VCaP (cell line): Measurements from ENCODE around the gene KIAA0753.
A peak's percentile ranks its signal among the peaks of the same experiment; 100 is the strongest.

Experiments used
- H3K27ac ChIP-seq: fragments of 450-650 bp; 2 replicates; pipeline ENCODE4 v1.5.1; 2017
- TF ChIP-seq, protein P1 (sequence below): fragments of 450-650 bp; conservative IDR thresholded peaks from 2 replicates; pipeline ENCODE4 v1.5.1; 2017; ENCODE audit warnings: mild to moderate bottlenecking, moderate library complexity

KIAA0753 gene

DNA sequence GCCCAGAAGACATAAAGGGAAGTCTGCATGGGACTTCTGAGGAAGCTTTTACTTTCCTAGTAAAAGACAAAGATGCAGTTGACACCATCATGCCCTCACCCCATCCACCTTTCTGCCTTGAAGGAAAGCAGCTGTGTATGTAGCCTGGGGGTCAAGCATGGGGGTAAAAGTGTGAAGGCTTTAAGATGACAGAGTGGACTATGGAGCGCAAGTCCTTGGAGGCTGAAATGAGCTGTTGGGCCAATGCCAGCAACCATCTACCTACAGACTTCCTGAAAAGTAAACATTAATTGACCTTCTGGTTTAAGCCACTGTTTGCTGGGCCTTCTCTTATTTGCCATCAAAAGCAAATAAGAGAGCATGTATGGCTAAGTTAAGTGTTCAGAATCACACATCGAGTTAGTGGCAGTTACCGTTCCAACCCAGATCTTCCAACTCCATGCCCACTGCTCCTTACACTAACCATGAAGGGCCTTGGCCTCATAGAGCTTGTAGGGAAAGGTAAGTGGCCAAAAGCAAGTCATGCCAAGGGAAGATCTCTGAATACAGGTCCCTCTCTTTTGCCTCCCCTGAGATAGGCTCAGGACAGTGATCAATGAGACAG is 42.7 kb upstream of the KIAA0753 start:
- TF ChIP-seq, protein P1, sequence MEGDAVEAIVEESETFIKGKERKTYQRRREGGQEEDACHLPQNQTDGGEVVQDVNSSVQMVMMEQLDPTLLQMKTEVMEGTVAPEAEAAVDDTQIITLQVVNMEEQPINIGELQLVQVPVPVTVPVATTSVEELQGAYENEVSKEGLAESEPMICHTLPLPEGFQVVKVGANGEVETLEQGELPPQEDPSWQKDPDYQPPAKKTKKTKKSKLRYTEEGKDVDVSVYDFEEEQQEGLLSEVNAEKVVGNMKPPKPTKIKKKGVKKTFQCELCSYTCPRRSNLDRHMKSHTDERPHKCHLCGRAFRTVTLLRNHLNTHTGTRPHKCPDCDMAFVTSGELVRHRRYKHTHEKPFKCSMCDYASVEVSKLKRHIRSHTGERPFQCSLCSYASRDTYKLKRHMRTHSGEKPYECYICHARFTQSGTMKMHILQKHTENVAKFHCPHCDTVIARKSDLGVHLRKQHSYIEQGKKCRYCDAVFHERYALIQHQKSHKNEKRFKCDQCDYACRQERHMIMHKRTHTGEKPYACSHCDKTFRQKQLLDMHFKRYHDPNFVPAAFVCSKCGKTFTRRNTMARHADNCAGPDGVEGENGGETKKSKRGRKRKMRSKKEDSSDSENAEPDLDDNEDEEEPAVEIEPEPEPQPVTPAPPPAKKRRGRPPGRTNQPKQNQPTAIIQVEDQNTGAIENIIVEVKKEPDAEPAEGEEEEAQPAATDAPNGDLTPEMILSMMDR: no peak
- no peak overlapping the region for H3K27ac ChIP-seq

DNA sequence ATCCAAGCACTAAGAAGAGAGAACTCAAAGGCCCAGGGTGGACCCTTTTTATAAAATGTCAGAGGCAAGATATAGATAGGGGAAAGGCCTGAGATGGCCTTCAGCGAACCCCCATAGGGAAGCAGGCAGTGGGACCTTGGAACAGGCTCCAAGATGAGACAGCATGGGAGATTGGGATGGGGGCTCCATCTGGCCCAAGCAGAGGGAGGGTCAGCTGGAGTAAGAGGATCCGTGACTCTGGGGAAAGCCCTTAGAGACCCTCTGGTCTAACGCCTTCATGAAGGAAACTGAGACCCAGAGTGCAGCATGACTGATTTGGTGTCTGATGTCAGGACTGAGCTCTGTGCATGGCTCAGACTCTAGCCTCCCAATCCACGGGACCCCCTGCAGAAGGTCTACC is 41.8 kb upstream of the KIAA0753 start:
- H3K27ac ChIP-seq: no peak overlapping the region
- TF ChIP-seq, protein P1: no peak

DNA sequence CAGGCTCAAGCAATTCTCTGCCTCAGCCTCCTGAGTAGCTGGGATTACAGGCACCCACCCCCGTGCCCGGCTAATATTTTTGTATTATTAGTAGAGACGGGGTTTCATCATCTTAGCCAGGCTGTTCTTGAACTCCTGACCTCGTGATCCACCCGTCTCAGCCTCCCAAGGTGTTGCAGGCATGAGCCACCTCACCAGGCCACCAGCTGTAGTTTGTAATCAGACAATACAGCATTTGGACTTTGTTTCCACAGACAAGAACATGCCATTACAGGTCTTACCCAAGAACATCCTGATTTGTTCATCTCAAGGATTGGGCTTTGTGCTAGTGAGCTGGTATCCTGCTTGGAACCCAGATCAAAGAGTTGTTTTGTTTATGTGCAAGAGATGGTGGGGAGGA is 41.2 kb upstream of the KIAA0753 start:
- peak overlapping the region; percentile 26 for H3K27ac ChIP-seq
- TF ChIP-seq, protein P1: no peak

DNA sequence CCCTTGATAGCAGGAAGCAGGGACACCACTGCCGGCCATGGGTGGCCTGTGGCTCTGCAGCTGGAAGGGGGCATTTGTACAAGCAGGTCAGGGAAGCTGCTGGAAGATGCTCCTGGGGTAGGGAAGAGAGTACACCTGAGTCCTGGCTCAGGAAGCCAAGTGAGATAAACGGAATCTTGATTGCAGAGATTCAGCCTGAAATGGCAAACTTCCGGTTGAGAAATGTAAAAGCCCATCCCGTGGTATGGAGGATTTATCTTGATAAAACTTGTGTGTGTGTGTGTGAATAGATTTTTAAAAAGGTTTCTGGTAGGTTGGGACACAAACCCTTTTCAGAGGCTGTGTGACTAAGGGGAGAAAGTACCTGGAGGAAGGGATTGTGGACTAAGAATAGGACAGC is 40.7 kb upstream of the KIAA0753 start:
- peak overlapping the region; percentile 26 for H3K27ac ChIP-seq
- TF ChIP-seq, protein P1: no peak

DNA sequence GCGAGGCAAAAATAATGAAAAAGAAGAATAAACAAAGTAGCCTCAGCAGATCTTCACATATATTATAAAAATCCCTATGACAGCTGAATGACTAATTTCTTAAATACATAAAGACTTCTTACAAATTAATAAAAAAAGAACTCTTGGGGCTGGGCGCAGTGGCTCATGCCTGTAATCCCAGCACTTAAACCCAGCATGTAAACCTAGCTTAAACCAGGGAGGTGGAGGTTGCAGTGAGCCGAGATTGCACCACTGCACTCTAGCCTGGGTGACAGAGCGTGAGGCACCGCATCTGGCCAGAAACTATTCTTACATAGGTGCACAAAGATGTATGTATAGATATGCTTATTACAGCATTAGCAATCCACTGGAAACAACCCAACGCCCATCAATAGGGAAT is 38.7 kb upstream of the KIAA0753 start:
- TF ChIP-seq, protein P1: no peak
- H3K27ac ChIP-seq: no peak overlapping the region

DNA sequence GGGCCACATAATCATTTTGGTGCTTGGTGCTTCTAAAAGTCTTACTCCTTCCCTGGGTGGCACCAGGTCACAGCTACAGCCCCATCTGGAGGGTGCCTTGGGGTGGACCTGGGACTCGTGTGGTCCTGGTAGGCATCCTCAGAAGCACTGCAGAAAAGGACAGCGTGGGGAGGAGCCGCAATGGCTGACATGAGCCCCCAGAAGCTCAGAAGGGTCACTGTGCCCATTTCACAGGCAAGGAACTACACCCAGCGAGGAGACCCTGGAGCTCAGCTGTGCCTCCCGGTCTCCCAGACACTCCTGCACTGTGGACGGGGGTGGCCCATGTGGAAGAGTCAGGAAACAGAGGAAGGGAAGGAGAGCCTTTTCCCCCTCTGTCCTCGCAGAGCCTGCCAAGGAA is 37.4 kb upstream of the KIAA0753 start:
- no peak overlapping the region for H3K27ac ChIP-seq
- TF ChIP-seq, protein P1: no peak

DNA sequence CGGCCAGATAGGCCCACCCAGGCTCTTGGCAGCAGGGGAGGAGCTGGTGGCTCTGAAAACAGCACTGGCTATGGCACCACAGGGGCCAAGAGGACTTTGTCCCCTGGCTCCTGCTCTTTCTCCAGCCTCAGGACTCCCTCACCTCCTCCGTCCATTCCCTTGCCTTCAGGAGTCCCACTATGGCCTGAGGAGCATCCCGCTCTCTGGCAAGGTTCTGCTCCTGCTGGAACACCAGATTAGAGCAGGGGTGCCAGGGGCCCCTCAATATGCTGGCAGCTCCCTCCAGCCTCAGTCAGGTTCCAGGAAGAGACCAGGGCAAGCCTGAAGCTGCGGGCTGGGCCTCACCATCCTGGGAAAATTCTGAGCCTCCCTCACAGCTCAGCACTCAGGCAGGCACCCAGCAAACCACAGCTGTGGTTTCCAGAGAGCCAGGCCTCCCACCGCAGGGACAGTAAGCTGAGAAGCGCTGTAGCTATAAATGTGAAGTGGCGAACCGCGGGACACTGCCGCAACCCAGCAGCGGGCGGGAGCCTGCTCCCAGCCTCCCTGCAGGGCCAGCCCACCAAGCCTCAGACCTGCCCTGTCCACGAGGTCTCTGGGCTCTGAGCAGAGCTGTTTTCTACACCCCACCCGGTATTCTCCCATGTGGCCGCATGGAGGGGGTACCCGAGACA is 36.8 kb upstream of the KIAA0753 start:
- no peak overlapping the region for H3K27ac ChIP-seq
- TF ChIP-seq, protein P1: no peak
